ENCODE measurements around the gene TFDP1.
"Not testable (repeated sequence)": the region's sequence is repeated elsewhere in the genome, so short reads cannot be mapped to it uniquely, and the experiment has no call there.

The TFDP1 gene

DNA sequence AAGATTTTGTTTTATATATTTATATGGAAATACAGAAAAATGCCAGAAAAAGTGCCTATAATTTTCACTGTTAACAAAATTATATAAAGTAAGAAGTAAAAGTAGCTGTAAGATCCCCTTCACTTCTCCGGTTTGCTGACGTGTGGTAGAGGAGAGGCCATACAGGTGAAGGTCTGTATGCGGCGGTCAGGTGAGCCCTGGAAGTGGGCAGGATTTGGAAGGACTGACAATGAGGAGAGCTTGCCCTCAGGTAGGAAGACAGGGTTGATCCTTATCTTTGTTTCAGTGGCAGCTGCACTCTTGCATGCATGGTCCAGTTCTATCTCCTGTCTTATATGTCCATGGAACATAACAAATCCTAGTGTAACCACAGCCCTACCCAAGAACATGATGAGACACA is 16.9 kb upstream of the TFDP1 start:
- no peak for DNase-seq (ENCODE audit: low spot score)

DNA sequence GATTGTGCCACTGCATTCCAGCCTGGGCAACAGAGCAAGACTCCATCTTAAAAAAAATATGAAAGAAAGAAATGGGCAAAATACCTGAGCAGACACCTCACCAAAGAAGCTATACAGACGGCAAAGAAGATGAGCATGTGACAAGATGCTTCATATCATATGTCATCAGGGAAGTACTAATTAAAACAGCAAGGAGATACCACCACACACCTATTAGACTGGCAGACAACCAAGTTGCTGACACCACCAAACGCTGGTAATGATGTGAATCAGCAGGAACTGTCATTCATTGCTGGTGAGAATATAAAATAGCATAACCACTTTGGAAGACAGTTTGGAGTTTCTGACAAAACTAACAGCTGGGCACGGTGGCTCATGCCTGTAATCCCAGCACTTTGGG is 11.5 kb upstream of the TFDP1 start:
- no peak for DNase-seq (ENCODE audit: low spot score)

DNA sequence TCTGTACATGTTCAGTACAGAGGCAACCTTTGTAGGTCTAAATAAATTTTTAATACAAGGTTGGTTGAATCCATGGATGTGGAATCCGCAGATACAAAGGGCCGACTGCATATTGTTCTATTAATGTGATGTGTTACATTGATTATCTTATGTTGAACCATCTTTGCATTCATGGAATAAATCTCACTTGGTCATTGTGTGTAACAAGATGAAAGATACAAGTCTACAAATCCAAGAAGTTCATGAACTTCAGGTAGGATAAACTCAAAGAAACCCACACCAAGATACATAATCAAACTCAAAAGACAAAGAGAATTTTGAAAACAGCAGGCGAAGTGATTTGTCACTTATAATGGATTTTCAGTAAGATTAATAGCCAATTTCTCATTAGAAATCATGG is 8.0 kb upstream of the TFDP1 start:
- DNase-seq (ENCODE audit: low spot score) = no peak

- no peak for DNase-seq (ENCODE audit: low spot score)
These were observed 6.6 kb upstream of the TFDP1 start for GRCh38 chr13:113577881-113578435.

- DNase-seq (ENCODE audit: low spot score) = no peak
These were observed 4.9 kb upstream of the TFDP1 start for GRCh38 chr13:113579686-113580085.

DNA sequence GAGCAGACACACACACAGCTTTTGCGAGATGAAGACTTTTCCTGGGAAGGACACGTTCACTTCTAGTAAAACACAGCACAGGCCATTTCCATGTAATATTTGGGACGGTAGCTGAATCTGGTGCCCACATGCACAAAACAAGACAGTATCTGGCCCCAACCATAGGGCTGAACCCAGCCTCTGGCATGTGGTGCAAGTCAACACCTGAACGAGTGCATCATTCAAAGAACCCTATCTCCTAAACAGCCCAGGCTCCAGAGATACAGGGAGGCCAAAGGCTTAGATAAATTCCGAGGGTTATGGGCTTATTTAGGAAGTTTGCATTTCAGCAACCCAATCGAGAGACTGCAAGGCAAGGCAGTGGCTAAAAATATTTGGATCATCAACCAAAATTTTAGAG is 2.7 kb upstream of the TFDP1 start:
- DNase-seq (ENCODE audit: low spot score) = no peak

DNA sequence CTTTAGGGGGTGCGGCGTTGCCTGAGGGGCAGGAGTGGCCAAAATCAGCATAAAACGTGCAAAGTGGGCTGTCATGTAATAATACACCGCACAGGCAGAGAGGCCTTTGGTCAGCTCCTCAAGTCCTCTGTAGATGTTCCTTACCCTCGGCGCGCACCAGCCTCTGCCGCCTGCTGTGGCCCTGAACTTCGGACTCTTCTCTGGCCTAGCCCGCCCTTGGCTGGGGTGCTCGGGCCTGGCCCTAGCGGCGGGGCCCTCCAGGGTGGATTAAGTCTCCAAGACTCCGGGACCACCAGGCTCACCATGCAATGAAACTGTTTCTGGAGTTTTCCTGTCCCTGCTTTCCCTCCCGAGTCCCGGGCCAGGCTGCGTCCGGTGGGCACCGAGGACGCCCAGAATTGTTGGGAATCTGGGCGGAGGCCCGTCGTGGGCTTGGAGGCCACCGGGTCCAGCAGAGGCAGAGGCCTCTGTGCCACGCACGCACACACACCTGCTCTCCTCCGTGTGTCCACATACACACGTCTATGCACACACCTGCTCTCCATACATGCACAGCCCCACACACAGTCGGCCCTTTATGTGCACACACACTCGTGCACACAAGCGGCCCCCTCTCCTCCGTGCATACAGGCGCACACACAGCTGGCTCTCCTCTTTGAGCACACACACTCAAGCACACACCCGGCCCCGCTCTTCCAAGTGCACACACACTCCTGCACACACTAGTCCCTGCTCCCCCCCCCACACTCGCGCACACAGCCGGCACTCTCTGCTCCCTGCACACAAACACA is 1.5 kb upstream of the TFDP1 start:
- no peak for DNase-seq (ENCODE audit: low spot score)

GRCh38 chr13:113584870-113585671 is 518 bp downstream of the TFDP1 start:
- DNase-seq (ENCODE audit: low spot score) = no peak

GRCh38 chr13:113585896-113586295 is 1.3 kb downstream of the TFDP1 start:
- no peak for DNase-seq (ENCODE audit: low spot score)

DNA sequence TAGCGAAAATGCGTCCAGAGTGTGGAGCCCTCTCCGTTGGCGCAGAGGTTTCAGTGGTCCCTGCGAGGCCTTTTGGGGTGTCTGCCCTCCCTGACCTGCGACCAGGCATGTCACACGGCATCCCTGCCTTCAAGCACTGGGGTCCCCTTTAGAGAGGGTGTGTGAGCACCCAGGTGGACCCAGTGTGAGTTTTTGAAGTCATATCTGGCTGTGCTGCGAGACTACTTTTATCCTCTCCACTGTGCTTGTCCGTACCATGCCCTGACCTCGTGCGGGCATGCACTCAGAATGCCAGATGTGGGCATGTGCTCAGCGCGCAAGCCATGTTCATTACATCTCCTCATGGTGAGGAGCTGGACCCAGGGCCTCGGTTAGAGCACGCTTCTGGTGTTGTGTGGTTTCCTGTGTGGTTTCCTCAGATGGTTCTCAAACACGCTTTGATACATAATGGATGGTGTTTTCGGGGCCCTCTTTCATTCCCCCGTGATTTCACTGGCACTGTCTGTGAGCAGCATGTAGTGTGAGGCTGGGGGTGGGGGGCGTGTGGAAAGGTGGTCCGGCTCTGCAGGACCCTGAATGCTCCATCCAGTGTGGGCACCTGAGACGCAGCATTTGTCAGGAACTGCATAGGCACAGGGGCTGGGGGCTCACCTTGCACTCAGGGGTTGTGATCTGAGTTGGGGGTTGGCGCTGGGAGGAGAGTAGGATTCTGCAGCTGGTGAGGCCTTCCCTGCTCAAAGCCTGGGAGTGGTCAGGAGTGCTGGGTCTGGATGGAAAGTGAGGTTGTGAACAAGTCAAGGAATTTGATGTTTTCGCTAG is 2.3 kb downstream of the TFDP1 start:
- no peak for DNase-seq (ENCODE audit: low spot score)

GRCh38 chr13:113588394-113589111 is 4.0 kb downstream of the TFDP1 start:
- no peak for DNase-seq (ENCODE audit: low spot score)

GRCh38 chr13:113589251-113589960 is 4.9 kb downstream of the TFDP1 start:
- DNase-seq (ENCODE audit: low spot score) = no peak

DNA sequence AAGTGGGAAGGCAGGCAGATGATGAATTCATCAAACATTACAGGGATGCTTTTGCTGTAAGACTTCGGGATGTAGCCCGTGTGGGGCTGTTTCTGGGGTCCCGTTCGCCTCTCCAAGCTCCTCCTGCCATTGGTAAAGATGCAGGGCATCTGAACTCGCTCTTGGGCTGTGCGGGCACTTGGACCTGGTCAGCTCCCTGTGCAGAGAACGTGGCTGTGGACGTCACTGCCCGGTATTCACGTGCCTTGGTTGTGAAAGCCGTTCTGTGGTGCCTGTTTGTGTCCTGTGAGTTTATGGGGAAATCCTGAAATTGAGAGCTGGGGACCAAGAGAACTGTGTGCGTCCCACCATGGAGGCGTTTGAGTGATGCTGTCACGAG is 5.4 kb downstream of the TFDP1 start:
- no peak for DNase-seq (ENCODE audit: low spot score)

DNA sequence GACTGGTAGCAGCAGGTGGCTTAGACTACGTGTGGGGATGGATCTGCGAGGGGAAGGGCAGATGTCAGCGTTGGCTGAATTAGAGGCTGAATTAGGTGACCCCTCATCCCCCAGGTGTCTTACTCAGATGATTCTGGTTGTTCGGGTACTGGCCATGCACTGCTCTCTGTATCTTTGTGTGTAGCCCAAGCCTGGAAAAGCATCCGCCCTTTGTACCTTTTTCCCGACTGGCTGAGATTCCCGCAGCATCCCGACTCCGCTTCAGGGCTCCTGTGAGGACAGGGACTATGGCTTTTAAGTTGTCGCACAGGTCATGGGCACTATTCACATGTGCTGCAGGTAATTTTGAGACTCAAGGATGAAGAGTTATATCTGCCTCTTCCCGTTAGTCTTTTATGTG is 7.2 kb downstream of the TFDP1 start:
- DNase-seq (ENCODE audit: low spot score) = no peak

GRCh38 chr13:113592571-113592970 is 8.0 kb downstream of the TFDP1 start:
- no peak for DNase-seq (ENCODE audit: low spot score)

GRCh38 chr13:113594066-113594821 is 9.7 kb downstream of the TFDP1 start:
- DNase-seq (ENCODE audit: low spot score) = not testable (repeated sequence)

- no peak for DNase-seq (ENCODE audit: low spot score)
These were observed 10.6 kb downstream of the TFDP1 start for GRCh38 chr13:113595131-113595530.

DNA sequence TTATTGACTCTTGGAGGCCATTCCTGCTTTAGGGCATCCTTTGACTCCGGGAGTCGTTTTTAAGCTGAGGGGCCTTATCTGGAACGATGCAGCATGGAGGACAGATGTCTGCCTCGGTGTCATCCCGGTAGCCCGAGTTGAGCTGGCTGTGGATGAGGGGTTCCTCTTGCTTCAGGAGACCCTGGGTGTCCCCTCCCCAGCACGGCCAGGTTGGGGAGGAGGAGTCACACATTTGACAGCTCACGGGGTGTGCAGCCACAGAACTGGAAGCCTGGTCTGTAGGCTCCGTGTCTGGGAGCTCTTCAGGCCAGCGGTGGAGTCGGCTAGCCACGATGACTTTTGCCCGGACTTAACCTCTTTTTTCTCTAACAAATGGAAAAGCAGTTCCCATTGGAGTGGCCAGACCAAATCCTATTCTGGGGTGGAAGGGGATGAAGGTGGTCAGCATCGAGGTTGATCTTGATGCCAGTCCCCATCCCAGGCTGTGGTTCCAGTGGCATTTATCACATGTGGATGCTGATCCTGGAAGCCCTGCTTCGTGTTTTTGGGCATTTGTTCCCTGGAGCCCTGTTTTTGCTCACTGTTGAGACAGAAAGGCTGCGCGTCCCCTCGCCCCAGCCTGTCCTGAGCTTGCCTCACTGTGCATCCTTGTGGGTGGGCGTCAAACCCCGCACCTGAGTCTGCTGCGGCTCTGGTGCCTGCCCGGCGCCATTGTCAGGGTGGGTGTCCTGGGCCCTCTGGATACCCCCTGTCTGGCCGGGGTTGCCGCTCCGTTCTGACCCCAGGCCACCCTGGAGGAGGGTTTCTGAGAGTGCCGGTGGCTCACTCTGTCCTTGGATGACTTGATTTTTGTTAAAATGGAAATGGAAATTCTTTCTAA is 12.0 kb downstream of the TFDP1 start:
- no peak for DNase-seq (ENCODE audit: low spot score)

GRCh38 chr13:113597391-113598080 is 13.0 kb downstream of the TFDP1 start:
- DNase-seq (ENCODE audit: low spot score) = no peak
